ENCODE results near the gene VSX2.
A peak's percentile ranks its signal among the peaks of the same experiment; 100 is the strongest.

VSX2 gene

GRCh38 chr14:74302152-74302628 lies 62.9 kb downstream of the VSX2 start:
- no peak for DNase-seq (ENCODE audit: low read depth)

GRCh38 chr14:74302634-74303569 lies 63.7 kb downstream of the VSX2 start, which contains the start of gene ABCD4:
Gene ABCD4 (minus strand): TSS chr14:74302934. CDS start chr14:74302912, 22 bp downstream.
- DNase-seq (ENCODE audit: low read depth) = peak; percentile 82

- no peak for DNase-seq (ENCODE audit: low read depth)
Measured at GRCh38 chr14:74308695-74309094, 69.4 kb downstream of the VSX2 start.

- DNase-seq (ENCODE audit: low read depth) = no peak
Measured at GRCh38 chr14:74309125-74310022, 70.1 kb downstream of the VSX2 start.

GRCh38 chr14:74312161-74312560 lies 72.9 kb downstream of the VSX2 start:
- DNase-seq (ENCODE audit: low read depth) = no peak
